B cell (primary cell): Measurements from ENCODE around the gene HIBADH. TPM values are rescaled to one million over a fixed set of nuclear protein-coding genes. Genes with fewer than 3 reads are reported as not detected.
"Not testable (repeated sequence)": the region's sequence is repeated elsewhere in the genome, so short reads cannot be mapped to it uniquely, and the experiment has no call there.

ENCODE experiments used
- ATAC-seq: fragments of 200-7000 bp; cut with Tn5 transposase; one replicate; pipeline ENCODE4 v1.10.0; 2021; ENCODE audit warnings: low read depth, mild to moderate bottlenecking, moderate number of reproducible peaks, moderate library complexity
- CTCF ChIA-PET: fragments of 350-600 bp; sonication (Branson Sonifier 250); formaldehyde crosslinking; loops from one replicate; lab custom pipeline; 2021; ENCODE audit warnings: antibody characterized with exemption, inconsistent platforms; lab: Charles Lee
- POLR2A ChIA-PET: fragments of 350-600 bp; sonication (Branson Sonifier 250); formaldehyde crosslinking; loops from one replicate; lab custom pipeline; 2021; ENCODE audit warnings: antibody characterized with exemption; lab: Charles Lee
- DNase-seq: peaks from one replicate; pipeline ENCODE4 v3.0.0; 2013
- H2AFZ ChIP-seq: 2 replicates; pipeline ENCODE4 v1.6.1; 2012; ENCODE audit warnings: mild to moderate bottlenecking, low read depth, low read length; ENCODE audit not compliant: insufficient read depth, poor library complexity, severe bottlenecking
- H3K27ac ChIP-seq, 2 donors: 1 replicate in 1 of 2; 2 replicates in 1 of 2; pipeline ENCODE4 v1.5.1; 2012 to 2013; ENCODE audit warnings: low read length in 2 of 2, mild to moderate bottlenecking in 2 of 2, moderate library complexity in 1 of 2
- H3K27me3 ChIP-seq, 4 experiments: fragments of 200-600 bp in 1 of 4; sonication (generic) in 1 of 4; replicated peaks in 1 of 4; 1 replicate in 2 of 4; 2 replicates in 2 of 4; pipeline versions ENCODE4 v1.6.1 to v1.7.0; 2013 to 2016; ENCODE audit warnings: low read length in 3 of 4, mild to moderate bottlenecking in 2 of 4, mixed read lengths in 1 of 4, moderate library complexity in 1 of 4; ENCODE audit not compliant: insufficient read depth in 4 of 4, control insufficient read depth in 3 of 4; ENCODE audit errors: control extremely low read depth in 1 of 4
- H3K36me3 ChIP-seq, 2 experiments: replicated peaks in 1 of 2; 1 replicate in 1 of 2; 2 replicates in 1 of 2; pipeline versions ENCODE4 v1.6.1 to v1.7.1; 2013; ENCODE audit warnings: low read length in 1 of 2; ENCODE audit not compliant: insufficient read depth in 2 of 2, control insufficient read depth in 1 of 2; ENCODE audit errors: control extremely low read depth in 1 of 2, extremely low read depth in 1 of 2
- H3K4me1 ChIP-seq, 2 donors: fragments of 200-600 bp in 1 of 2; sonication (generic) in 1 of 2; 1 replicate in 1 of 2; 2 replicates in 1 of 2; pipeline versions ENCODE4 v1.5.1 to v1.6.1; 2013 to 2017; ENCODE audit warnings: low read length in 2 of 2; ENCODE audit not compliant: control insufficient read depth in 2 of 2, insufficient read depth in 2 of 2
- H3K4me2 ChIP-seq: replicated peaks from 2 replicates; pipeline ENCODE3; 2012; ENCODE audit warnings: mild to moderate bottlenecking, low read depth, low read length; ENCODE audit not compliant: poor library complexity, severe bottlenecking
- H3K4me3 ChIP-seq, 5 experiments: fragments of 200-600 bp in 1 of 5; sonication (generic) in 1 of 5; 1 replicate in 3 of 5; 2 replicates in 2 of 5; pipeline versions ENCODE4 v1.5.1 to v1.7.0; 2011 to 2016; ENCODE audit warnings: low read length in 4 of 5, mild to moderate bottlenecking in 4 of 5, low read depth in 2 of 5, control low read depth in 1 of 5, moderate library complexity in 1 of 5; ENCODE audit not compliant: insufficient read depth in 1 of 5; ENCODE audit errors: control extremely low read depth in 1 of 5, extremely low read depth in 1 of 5
- H3K79me2 ChIP-seq: fragments of 200-600 bp; sonication (generic); one replicate; pipeline ENCODE4 v1.6.0; 2016; ENCODE audit warnings: low read length; ENCODE audit not compliant: control insufficient read depth, insufficient read depth
- H3K9ac ChIP-seq: fragments of 200-600 bp; sonication (generic); 2 replicates; pipeline ENCODE4 v1.6.1; 2017; ENCODE audit warnings: mild to moderate bottlenecking, low read length, moderate library complexity
- H3K9me3 ChIP-seq, 3 donors: one replicate each; pipeline versions ENCODE4 v1.6.1 to v1.7.1; 2013; ENCODE audit warnings: low read length in 2 of 3; ENCODE audit not compliant: control insufficient read depth in 2 of 3, insufficient read depth in 1 of 3; ENCODE audit errors: control extremely low read depth in 1 of 3
- H4K20me1 ChIP-seq: 2 replicates; pipeline ENCODE4 v1.6.0; 2012; ENCODE audit warnings: mild to moderate bottlenecking, low read length; ENCODE audit not compliant: insufficient read depth, control insufficient read depth, poor library complexity, severe bottlenecking
- H3K27ac Mint-ChIP-seq: one replicate; pipeline ENCODE4 v1.8.0; 2021; ENCODE audit warnings: mixed read lengths
- H3K27me3 Mint-ChIP-seq: one replicate; pipeline ENCODE4 v1.8.0; 2021; ENCODE audit warnings: mixed read lengths
- H3K4me1 Mint-ChIP-seq: one replicate; pipeline ENCODE4 v1.8.0; 2021; ENCODE audit warnings: mixed read lengths
- H3K4me3 Mint-ChIP-seq: one replicate; pipeline ENCODE4 v1.8.0; 2021; ENCODE audit warnings: mixed read lengths
- H3K9me3 Mint-ChIP-seq: one replicate; pipeline ENCODE4 v1.8.0; 2022; ENCODE audit warnings: mixed read lengths; ENCODE audit not compliant: insufficient read depth
- CTCF ChIP-seq: fragments of 200-600 bp; IDR thresholded peaks from one replicate; pipeline ENCODE4 v1.8.0; 2022; ENCODE audit warnings: antibody characterized with exemption, mild to moderate bottlenecking
- EZH2 ChIP-seq: IDR thresholded peaks from 2 replicates; pipeline ENCODE4 v1.6.1; 2012; ENCODE audit warnings: borderline replicate concordance, low read depth, mild to moderate bottlenecking, moderate library complexity, low read length; ENCODE audit not compliant: insufficient read depth, poor library complexity, severe bottlenecking
- WGBS: methylation state at CpG from one replicate; pipeline ENCODE4 v1.1.5; 2013; ENCODE audit warnings: missing lambda C conversion rate; ENCODE audit not compliant: insufficient coverage; 5-methylcytosine and 5-hydroxymethylcytosine counted together
- intact Hi-C: fragments of 100-400 bp; cut with micrococcal nuclease; formaldehyde crosslinking; loops from one replicate; pipeline ENCODE4 v1.10.0; 2022
- polyA plus RNA-seq: library from polyadenylated mRNA; depleted of rRNA; stranded (reverse); fragments of >200 nt; gene quantifications from 2 replicates; pipeline ENCODE4 v1.2.3, GENCODE V29; 2012
- total RNA-seq, 2 donors: library from RNA; stranded (reverse); fragments of 120-200 nt in 1 of 2; gene quantifications; 1 replicate in 1 of 2; 2 replicates in 1 of 2; pipeline versions ENCODE4 v1.2.3 to v1.2.4, GENCODE V29; 2013 to 2022

Gene HIBADH
- total and polyA plus RNA-seq, 2 donors (not counting 1 experiment from before 2014, with no cell fraction given), result 6.9 to 14.1 TPM

GRCh38 chr7:27678617-27679260 is 16.1 kb upstream of the HIBADH start:
- Histone ChIP-seq H3K9ac (no peak overlapping the region), H3K4me3 (no peak overlapping the region), H4K20me1 (no peaks in the 10 kb centered on the region), H2AFZ (no peak overlapping the region), H3K79me2 (no peaks in the 10 kb centered on the region), H3K4me2 (no peak overlapping the region), H3K36me3 (no peaks in the 10 kb centered on the region), H3K4me1 (no peaks in the 10 kb centered on the region), H3K9me3 (no peaks in the 10 kb centered on the region), H3K27me3 (no peaks in the 10 kb centered on the region), H3K27ac (no peak overlapping the region)
- DNase-seq, result no peak
- TF ChIP-seq CTCF (no peak), EZH2 (no peak)
- Mint-ChIP-seq H3K4me1 (no peaks in the 10 kb centered on the region), H3K4me3 (no peak overlapping the region), H3K27ac (no peak overlapping the region), H3K9me3 (no peaks in the 10 kb centered on the region), H3K27me3 (no peaks in the 10 kb centered on the region)
- intact Hi-C loops, result no loop called here
- ATAC-seq, result no peak
- WGBS, result no CpG with 5 or more reads among the region's 2 CpGs
- ChIA-PET CTCF (no interaction called here), POLR2A (interaction anchor here (0.6 kb wide), 1 partner anchor 1183 kb away, joined by 10 read pairs; no protein-coding TSS in a partner anchor)

- Histone ChIP-seq H3K4me1 (no peaks in the 10 kb centered on the region), H3K79me2 (no peaks in the 10 kb centered on the region), H3K27ac (no peak overlapping the region), H4K20me1 (no peaks in the 10 kb centered on the region), H3K4me3 (no peak overlapping the region), H2AFZ (no peak overlapping the region), H3K27me3 (no peaks in the 10 kb centered on the region), H3K9ac (no peak overlapping the region), H3K9me3 (no peaks in the 10 kb centered on the region), H3K36me3 (no peaks in the 10 kb centered on the region), H3K4me2 (no peak overlapping the region)
- H3K9me3 Mint-ChIP-seq, result no peaks in the 10 kb centered on the region
- TF ChIP-seq CTCF (no peak), EZH2 (no peak)
- H3K4me1 Mint-ChIP-seq, result no peaks in the 10 kb centered on the region
- ChIA-PET POLR2A (no interaction called here), CTCF (no interaction called here)
- H3K27me3 Mint-ChIP-seq, result no peaks in the 10 kb centered on the region
- WGBS, result 100% methylated on average over 1 of the region's 3 CpGs
- H3K27ac Mint-ChIP-seq, result no peak overlapping the region
- intact Hi-C loops, result no loop called here
- no peak for ATAC-seq
- no peak for DNase-seq
- no peak overlapping the region for H3K4me3 Mint-ChIP-seq
Observed at GRCh38 chr7:27677912-27678612, 15.4 kb upstream of the HIBADH start.

- intact Hi-C loops, H3K4me2 ChIP-seq, ATAC-seq, H3K79me2 ChIP-seq, POLR2A ChIA-PET, H3K9ac ChIP-seq, H3K36me3 ChIP-seq, H3K27ac ChIP-seq, H3K4me1 Mint-ChIP-seq, H3K9me3 Mint-ChIP-seq, H3K4me3 Mint-ChIP-seq, H3K27me3 ChIP-seq, H3K9me3 ChIP-seq, H4K20me1 ChIP-seq, H2AFZ ChIP-seq, H3K27ac Mint-ChIP-seq, H3K4me1 ChIP-seq, H3K4me3 ChIP-seq, DNase-seq: not testable (repeated sequence)
- CTCF ChIA-PET, result interaction anchor here (0.7 kb wide), 1 partner anchor 935 kb away, joined by 3 read pairs; no protein-coding TSS in a partner anchor
- WGBS, result no CpG with 5 or more reads among the region's 3 CpGs
- H3K27me3 Mint-ChIP-seq, result peaks cover 12% of the 10 kb centered on the region
Observed at GRCh38 chr7:27674126-27674525, 11.4 kb upstream of the HIBADH start.
